ENCODE results near the gene KIF5B.

- TF ChIP-seq CTCF (IDR thresholded peaks at IDR 0.05) (no peak), POLR2A (IDR thresholded peaks at IDR 0.05) (no peak)
These were observed 33.0 kb downstream of the KIF5B start for GRCh38 chr10:32023264-32023663.

Measured in lower leg skin (tissue), 3 donors.